Suppressor macrophage (primary cell): Measurements from ENCODE around the gene UTP18.

ENCODE experiments used
- DNase-seq, 4 experiments: peaks; one replicate each; pipeline ENCODE4 v3.0.0-alpha.2; 2020 to 2022

Gene UTP18

DNA sequence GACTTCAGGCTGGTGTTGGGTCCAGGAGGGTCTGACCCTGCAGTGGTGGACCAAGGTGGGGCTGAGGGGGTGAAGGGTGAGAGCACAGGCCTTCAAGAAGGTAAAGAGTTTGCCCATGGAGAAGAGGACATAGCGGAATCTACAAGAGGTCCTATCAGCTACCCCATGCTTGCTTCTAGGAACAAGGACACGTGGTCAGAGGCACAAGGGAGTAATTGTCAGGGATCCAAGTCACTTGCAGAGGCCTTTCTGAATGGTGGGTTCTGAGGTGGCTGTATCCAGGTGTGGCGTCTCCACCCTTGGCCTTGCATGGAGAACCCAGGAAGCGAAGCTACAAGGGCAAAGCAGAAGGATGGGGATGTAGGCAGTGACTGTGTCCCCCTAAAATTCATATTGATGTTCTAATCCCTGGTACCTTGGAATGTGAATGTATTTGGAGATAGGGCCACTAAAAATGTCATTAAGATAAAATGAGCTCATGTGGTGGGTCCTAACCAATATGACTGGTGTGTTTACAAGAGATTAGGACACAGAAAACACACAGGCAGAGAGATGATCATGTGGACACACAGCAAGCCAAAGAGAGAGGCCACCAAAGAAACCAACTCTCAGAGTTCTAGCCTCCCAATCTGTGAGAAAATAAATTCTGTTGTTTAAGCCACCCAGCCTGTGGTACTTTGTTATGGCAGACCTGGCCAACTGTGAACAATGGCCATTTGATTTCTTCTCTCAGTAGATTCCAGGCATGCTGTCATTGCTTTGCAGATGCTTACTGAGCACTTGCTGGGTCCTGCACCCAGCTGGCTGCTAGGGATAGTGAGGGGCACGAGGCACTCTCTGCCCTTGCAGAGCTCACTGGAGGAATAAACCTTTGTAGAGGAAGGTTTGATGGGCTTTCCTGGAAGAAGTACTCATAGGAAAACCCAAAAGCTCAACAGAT is 75.8 kb downstream of the UTP18 start:
- DNase-seq = no peak

DNA sequence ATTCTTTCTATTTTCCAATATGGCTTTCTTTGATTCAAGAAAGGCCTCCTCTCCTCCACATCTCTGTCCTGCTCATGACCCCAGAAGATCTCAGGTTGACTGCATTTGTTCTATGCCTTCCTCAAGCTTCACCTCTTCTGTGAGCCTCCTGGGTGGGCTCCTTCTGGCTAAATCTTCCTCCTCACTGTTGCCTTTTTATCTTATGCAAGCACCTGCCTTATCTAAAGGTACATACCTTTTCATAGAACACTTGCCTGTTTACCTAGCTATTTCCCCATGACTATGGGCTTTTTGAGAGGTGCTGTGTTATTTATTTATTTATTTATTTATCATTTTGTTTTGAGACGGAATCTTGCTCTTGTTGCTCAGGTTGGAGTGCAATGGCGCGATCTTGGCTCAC is 81.1 kb downstream of the UTP18 start:
- no peak for DNase-seq

DNA sequence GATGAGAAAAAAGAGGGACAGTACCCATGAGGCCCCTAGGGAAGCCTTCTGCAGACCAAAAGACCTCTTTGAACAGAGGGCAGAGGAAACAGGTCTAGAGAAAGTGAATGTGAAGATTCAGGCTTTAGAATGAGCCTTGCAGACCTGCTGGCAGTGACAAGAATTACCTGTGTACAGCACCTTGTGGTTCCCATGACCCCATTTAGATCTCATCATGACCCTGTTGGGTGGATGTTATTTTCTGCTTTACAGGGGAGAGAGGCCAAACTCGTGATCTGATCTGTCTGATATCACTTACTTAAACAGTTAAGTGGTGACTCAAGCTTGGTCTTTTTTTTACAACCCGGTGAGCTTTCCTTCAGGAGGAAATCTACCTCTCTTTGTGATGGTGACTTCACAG is 81.9 kb downstream of the UTP18 start:
- DNase-seq = no peak

DNA sequence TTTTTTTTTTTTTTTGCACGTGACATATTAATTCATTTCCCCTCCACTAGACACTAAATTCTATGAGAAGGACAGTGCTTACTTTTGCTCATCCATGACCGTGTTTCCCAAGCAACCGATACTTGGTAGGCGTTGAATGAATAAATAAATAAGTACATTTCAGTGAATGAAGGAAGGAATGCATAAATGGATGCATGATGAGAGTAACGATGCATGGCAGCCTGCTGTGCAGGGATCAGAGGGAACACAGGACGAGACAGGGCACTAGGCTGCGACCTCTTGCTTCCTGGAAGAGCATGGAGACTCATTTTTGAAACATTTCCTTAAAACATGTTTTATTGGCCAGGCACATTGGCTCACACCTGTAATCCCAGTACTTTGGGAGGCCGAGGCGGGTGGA is 84.2 kb downstream of the UTP18 start:
- no peak for DNase-seq

DNA sequence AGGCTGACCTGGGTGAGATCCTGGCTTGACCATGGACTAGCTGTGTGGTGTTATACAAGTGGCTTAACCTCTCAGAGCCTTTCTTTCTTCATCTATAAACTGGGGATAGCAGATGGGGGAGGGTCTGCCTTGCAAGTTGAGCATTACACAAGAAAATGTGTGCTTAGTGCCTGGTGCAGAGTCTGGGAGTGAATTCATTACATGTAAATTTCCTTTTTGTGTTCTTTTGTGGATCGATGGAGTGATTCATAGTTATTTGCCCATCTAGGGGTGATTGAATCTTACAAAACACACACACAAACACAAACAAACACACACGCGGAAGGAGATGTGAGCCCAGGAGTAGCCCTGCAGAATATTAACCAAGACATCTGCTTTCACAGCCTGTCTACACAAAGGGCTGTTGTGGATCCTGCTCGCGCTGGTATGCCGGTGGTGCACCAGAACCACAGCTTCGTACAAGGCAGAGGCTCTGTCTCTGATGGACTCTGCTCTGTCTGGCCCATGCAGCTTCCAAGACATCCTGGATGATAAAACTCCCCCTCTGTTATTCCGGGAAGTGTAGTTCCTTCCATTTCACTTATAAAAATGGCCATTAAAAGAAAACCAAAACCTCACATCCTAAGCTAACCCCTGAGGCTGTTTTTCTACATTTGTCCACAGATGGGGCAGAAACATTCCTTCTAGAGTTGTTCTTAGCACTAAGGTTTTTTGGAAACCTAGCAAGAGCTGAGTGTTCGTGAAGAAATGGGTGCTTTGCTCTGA is 86.1 kb downstream of the UTP18 start:
- no peak for DNase-seq
